HG02938 (cell line): ENCODE measurements around the gene KCNC1.
A peak's percentile ranks its signal among the peaks of the same experiment; 100 is the strongest.

Experiments used
- ATAC-seq: cut with Tn5 transposase; IDR thresholded peaks from one replicate; pipeline ENCODE4 v1.9.1; 2021; ENCODE audit warnings: mild to moderate bottlenecking, moderate library complexity; ENCODE audit not compliant: unreplicated experiment

The KCNC1 gene

DNA sequence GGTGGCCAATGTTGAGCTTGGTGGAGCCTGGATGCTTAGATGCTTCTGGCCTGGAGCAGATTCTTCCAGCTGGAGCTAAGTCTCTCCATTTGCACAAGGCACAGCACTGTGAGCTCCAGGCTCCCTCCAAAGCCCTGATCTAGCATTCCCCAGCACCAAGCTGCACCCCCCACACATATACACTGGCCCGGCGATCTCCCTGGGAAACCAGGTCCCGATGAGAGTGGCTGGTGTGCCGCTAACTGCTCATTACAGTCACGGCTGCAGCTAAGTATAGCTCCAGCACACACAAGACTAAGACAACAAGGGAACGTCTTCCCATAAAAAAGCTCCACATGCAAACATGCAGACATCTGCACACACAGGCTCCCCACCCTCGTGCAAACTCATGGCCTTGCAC, 17.6 kb downstream of the KCNC1 start:
- no peak for ATAC-seq

DNA sequence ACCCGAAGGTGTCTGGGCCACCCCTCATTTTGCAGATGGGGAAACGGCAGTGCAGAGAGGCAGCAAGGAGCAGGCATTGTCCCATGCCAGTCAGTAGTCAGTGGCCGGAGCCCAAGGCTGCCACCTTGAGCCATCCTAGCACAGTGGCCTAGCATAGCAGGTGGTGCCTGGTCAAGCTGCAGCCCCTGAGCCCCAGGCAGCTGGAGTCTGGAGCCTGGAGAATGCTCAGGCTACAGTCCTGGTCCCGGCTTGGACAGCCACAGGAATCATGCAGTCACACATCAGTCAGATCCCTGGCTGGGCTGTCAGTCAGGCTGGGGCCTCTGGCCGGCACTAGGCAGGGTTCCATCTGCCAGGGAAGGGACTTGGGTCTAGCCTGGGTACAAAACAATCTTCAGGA, 18.6 kb downstream of the KCNC1 start:
- no peak for ATAC-seq

DNA sequence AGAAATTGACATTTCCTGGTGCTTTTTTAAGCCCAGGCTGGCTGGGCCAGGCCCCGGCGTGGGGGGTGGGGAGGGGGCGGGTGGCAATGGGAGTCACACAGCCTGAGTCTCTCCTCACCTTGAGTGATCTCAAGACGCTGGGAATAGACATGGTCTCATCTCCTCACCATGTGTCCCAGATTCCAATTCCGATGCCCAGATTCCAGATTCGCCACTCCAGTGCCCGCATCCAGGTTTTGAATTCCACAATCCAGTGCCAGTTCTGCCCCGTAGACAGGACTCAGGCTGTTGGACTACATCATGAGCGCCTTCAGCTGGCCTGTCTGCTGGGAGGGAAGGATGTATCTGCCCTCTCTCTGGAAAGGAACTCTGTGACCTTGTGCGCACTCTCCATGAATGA, 19.1 kb downstream of the KCNC1 start:
- no peak for ATAC-seq

DNA sequence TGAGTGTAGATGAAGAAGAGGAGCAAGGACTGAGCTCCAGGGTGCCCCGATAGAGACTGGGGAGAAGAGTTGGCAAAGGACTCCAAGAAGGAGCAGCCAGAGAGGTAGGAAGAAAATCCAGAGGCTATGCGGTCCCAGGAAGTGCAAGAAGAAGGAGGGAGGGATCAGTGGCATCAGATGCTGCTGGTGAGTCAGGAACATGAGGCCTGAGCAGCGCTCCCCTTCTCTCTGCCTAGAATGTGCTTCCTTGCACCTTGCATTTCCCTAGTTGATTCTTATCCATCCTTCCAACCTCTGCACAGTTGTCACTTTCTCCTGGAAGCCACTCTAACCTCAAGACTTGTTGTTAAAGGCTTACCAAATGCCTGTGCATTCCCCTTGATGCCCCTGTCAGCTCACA, 21.3 kb downstream of the KCNC1 start:
- ATAC-seq, result no peak

DNA sequence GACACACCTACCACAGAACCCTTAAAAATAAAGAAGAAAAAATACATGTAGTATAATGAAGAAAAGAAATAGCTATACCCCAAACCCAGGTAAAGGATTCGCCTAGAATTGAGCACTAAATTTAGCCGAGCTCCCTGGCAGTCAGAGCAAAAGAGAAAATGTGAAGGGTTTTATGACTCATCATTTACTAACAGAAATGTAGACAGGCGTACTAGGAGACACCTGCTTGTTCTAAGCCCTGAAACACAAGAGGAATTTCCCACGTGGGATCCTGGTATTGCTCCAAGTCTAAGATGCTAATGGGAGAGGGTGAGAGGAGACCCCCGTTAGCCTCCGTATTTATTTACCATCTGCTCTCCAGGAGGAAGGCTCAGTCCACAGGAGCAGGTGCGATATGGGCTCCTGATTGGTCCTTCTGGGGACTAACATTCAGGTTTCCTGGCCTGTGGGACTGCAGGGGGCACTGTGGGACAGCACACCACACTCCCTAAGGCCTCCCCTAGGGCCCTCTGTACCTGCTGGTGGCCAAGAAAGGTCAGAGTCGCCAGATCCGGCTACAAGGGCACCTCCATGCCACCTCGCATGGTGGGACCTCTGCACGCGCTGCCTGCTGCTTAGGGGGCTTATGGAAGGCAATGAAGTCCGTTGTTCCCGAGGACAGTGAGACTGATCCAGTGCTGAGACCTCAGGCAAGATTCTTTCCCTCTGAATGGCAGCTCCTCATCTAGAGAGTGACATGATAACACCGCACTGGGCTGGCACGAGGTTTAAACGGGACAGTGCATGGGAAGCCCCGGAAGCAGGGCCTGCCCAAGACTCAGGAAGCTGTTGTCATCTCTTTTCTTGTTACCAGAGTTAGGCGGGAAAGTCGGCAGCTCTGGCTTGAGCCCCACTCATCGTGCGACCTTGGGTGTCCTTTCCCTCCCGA, 25.8 kb downstream of the KCNC1 start:
- no peak for ATAC-seq

DNA sequence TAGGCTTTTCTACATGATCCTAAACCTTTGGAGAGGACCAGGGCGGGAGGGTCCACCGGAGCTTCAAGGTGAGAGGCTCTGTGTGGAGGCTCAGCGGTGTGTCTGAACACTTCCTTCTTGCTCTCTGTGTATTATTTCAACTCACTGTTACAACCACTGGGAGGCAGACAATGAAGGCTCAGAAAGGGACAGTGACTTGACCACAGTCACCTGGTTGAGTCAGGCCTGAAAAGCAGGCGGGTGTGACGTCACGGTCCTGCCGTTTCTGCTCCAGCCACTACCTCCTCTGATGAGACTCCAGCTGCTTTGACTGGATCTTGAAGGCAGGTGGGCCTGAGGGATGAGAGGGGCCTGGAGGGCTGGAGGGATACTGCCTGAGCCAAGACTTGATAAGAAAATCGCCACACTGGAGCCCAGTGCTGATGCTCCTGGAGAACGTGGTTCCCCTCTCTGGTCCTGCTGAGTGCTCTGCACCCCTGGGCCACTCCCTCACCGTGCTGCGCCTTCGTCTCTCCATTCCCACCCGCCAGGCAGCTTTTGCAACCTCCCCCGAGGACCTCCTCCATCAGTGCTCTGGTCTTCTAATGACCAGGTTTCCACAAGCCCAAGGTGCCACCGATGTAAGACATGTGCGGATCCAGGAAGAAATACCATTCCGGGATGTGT, 27.9 kb downstream of the KCNC1 start:
- peak; percentile 59 for ATAC-seq

DNA sequence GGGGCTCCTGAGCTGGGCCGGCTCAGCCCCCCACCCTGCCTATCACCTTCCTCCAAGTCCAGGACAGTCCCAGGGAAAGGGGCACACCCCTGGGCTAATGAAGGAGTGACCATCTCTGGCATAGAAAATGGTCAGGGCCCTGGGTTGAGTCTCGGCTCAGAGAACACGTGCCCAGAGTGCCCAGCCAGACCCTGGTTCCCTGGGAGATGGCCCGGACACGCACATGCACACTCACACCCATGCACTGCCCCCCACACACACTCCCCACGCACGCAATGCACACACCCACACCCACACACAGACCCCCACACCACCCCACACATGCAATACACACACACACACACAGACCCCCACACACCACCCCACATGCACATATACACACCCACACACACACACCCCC, 28.7 kb downstream of the KCNC1 start:
- ATAC-seq, result no peak

DNA sequence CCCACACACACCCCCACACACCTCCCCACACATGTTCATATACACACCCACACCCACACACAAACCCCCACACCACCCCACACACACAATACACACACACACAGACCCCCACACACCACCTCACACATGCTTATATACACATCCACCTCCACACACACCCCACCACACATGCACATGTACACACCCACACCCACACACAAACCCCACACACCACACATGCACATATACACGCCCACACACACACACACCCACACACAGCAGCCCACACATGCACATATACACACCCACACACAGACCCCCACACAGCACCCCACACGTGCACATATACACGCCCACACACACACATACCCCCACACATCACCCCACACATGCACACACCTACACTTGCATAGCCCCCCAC, 29.1 kb downstream of the KCNC1 start:
- no peak for ATAC-seq

DNA sequence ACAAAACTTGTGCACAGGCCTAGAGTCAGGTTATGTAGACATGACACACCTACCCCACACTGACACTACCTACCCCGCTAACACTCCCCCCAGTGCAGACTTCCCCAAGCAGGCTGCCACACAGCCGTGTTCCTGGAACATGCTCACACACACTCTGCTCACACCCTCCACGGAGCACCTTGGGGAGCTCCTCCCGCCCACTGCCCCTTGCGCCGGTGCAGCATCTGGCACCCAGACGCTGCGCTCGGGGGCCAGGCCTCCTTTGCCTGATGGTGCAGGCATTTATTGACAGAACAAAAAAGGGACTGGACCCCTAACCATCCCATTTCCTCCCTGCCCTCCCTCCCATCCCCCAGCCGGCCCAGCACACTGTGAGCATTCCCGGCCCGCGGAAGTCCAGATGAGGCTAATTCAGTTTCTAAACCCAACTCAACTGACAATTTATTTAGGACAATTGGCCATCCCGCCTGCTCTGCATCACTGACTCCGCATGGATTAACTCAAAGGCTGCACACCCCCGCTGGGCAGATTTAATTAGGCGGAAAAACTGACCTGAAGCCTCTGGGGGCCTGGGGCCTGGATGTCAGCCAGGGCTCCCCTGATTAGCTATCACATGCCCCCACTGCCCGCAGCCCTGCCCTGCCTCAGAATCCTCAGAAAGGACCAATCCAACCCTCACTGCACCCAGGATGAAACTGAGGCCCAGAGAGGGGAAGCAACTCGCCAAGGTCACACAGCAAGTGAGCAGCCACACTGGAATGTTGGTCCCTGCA, 30.1 kb downstream of the KCNC1 start:
- ATAC-seq, result no peak

DNA sequence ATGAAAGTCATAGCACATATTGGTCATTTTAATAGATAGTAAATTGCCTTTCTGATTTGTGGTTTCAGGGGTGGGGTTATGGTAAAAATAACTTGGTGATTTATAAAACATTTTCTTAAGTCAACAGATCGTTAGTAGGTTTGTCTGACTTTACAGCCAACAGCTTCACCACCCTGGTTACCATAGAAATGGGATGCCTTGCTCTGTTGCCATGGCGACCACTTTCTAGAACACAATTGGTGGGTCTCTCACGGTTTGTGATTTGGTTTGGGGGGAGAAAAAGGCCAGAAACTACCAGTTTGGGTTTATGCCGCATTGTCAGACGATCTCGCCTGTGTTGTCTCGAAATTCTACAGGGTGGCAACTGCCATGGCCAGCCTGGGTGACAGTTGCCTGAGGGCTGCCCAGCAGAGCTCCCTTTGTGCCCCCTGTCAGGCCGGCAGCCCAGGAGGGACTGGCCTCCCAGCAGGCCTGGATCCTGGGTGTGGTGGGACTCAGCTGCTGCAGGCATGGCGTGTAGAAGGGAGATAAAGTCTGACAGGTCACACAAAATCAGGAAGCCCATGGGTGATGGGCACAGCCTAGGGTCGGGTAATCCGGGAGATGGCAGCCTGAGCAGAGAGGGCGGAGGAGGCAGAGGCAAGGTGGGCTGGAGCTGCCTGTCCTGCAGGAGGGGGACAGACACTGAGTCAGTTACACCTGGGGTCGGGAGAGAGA, 30.9 kb downstream of the KCNC1 start:
- no peak for ATAC-seq

DNA sequence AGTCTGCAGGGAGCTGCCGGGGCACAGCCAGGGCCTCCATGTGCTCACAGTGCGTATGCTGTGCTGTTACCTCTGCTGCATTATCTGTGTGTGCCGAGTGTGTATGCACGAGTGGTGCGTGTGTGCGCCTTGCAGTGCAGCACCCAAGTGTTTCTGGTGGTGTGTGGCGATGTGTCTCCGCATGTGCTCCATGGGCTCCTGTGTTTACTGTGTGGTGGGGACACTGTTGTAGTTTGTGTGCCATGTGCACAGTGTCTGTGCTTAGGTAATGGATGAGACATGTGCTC, 31.4 kb downstream of the KCNC1 start:
- ATAC-seq, result no peak

DNA sequence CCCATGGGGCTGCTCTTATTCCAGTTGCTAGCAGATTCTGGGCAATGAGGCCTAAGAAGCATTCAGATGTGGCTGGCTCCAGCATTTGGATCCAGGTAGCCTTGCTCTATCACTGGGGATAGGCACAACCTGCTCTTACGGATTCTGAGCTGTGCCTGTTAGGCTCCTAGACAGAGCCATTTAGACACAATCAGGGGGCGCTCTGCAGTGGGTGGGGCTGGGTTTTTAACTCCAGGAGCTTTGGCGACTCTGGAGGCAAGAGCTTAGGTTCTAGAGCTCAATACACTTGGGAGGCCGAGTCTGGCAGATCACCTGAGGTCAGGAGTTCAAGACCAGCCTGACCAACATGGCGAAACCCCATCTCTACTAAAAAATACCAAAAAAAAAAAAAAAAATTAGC, 32.0 kb downstream of the KCNC1 start:
- no peak for ATAC-seq

DNA sequence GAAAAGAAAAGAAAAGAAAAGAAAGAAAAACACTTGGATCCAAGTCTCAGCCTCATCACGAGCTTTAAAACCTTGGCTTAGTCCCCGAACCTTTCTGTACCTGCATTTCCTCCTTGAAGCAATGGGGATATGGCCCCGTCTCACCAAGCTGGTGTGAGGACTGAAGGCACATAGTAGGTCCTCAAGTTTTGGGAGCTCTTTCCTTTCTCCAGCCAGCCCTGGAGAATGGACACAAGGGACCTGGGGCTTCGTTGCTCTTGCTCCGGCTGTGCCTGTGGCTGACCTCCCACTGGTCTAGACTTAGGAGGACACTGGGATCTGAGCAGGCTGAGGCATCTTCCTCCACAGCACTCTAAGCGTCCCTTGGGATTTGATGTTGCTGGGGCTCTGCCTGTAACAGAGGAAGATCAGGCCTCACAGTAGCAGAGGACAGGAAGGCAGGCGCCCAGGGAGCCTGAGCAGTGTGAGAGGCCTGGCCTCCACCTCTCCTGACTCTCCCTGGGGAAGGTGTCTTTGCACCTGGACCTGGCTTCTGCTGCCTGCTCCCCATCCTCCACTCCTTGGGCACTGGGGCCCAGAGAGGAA, 32.8 kb downstream of the KCNC1 start:
- no peak for ATAC-seq

DNA sequence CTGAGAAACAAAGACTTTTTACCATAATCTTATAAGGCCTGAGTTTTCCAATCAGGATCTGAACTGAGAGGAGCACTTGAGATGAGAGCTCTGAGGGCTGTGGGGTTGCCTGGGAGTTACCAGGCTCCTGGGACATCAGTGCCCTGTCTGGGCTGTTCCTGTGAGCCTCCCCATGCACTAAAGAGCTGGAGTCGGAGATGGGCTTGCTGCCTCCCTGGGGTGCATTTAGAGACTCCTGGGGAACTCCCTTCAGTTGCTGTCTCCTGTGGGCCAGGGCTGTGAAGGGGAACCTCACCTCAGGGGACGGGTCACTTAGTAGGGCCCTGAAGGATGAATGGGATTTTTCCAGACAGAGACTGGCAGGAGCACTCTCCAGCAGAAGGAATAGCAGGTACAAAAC, 33.3 kb downstream of the KCNC1 start:
- no peak for ATAC-seq

DNA sequence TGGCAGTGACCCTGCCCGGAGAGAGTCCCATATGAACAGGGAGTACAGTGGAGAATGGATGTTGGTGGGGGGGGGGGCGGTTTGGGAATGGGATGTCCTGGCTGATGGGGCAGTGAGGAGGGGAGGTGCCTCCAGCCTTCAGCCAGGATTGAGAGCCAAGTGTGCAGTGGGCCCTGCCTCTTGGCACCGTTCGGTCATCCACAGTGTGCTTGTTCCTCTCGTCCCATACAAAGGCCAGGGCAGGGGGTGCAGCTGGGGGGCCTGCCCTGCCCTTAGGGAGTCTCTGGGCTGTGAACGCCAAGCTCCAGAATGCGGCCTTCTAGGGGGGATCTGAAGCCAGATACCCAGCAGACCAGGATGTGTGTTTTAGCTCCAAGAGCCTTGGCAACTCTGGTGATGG, 34.0 kb downstream of the KCNC1 start:
- no peak for ATAC-seq

DNA sequence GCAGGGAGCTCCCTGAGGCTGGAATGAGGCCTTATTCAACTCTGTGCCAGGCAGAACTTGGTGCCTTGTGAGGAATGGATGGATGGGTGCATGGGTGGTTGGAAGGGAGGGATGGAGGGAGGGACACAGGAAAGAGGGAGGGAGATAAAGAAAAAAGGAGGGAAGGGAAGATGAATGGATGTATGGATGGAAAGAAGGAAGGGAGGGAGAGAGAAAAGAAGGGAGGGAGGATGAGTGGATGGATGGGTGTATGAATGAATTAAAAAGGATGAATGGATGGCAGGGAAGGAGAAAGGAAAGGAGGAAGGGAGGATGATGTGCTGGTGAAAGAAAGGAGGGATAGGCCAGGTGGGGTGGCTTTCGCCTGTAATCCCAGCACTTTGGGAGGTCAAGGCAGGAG, 34.6 kb downstream of the KCNC1 start:
- no peak for ATAC-seq

DNA sequence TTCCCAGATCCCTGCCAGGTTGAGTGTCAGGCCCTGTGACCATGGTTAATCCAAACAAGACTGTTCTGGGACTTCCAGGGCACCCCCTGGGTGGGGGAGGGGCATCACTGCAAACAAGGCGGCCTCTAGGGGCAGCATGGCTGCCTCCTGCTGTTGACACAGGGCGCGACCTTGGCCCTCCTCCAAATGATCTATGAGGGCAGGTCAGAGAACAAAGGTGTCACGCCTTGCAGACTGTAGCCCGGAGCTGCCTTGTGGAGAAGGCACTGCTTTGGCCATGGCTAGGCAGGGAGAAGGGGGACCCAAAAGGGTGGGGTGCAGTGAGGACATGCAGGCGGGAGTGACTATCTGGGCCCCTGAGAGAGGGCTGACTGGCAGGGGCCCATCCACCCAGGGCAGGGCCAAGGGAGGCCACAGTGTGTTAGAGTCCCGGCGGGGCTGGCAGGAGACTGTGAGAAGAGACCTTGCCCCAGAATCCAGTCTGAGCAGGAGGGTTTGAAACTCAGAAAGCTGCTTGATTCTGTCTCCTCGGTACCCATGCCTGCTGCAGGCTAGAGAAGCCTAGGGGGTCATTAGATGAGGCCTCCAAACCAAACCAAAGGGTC, 35.6 kb downstream of the KCNC1 start:
- ATAC-seq, result no peak

DNA sequence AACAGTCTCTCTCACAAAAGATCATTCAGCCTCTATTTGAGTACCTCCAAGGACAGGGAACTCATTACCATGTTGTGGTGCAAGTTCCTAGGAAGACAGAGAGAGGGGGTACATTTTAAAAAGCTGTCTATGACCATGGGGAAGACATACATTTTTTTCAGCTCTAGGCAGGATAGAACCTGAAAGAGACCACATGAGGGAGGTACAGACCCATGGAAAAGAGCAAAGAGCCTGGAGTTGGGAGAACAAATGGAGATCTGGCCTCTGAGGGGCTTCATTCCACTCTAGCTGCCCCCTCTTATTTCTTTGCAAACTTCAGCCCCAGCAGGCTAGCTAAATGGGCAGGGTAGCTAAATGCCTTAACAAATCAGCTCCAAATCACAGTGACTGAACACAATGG, 36.3 kb downstream of the KCNC1 start:
- ATAC-seq, result no peak

DNA sequence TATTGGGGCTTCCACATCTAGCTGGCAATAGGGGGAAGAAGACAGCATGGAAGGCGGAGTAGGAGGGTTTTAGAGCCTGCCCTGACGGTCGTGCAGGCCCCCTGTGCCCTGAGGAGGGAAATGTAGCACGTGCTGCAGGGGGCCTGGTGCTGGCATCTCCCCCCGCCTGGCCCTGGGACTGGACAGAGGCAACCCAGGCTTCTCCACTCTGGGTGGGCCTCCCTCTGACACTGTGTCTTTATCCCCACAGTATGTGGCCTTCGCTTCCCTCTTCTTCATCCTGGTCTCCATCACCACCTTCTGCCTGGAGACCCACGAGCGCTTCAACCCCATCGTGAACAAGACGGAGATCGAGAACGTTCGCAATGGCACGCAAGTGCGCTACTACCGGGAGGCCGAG, 36.8 kb downstream of the KCNC1 start:
- no peak for ATAC-seq

DNA sequence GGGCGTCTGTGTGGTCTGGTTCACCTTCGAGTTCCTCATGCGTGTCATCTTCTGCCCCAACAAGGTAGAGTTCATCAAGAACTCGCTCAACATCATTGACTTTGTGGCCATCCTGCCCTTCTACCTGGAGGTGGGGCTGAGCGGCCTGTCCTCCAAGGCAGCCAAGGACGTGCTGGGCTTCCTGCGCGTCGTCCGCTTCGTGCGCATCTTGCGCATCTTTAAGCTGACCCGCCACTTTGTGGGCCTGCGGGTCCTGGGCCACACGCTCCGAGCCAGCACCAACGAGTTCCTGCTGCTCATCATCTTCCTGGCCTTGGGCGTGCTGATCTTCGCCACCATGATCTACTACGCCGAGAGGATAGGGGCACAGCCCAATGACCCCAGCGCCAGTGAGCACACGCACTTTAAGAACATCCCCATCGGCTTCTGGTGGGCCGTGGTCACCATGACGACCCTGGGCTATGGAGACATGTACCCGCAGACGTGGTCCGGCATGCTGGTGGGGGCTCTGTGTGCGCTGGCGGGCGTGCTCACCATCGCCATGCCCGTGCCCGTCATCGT, 37.3 kb downstream of the KCNC1 start:
- no peak for ATAC-seq
